Measurements from ENCODE around the gene MBP. TPM values are rescaled to one million over a fixed set of nuclear protein-coding genes. Genes with fewer than 3 reads are reported as not detected.

The MBP gene
- total RNA-seq, 2 experiments from 2014 or later, result 94.7 to 101 TPM

DNA sequence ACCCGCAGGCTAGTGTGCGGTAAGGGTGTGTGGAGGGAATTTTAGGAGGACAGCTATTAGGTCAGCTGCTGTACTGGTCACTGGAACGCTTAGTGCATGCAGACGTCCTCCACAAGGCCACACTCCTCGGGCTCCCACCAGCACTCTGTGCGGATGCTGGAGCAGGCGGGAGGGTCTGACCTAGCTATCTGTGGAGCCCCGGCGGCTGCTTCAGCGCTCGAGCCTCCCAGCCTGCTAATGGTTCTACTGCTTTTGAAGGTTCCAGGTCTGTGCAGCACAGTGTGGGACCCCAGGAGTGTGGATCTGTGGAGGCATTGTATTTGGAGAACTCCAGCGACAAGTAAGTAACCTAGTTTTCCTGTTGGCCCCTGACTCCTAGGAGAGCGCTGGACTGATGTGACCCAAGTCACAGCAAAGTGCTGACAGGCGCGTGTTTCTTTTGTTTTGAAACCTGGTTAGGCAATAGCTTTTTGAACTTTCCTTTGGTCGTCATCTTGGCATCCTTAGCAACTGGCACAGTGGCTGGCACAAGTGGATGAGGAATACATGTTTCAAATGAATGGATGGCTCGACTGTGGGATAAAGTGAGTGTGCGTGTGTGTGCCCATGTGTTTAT, 196.8 kb downstream of the MBP start:
- no peak overlapping the region for H3K4me3 Mint-ChIP-seq
- no peak overlapping the region for H3K27ac Mint-ChIP-seq
- no peaks in the 10 kb centered on the region for H3K9me3 Mint-ChIP-seq (ENCODE audit: low read depth)
- H3K27me3 Mint-ChIP-seq, result no peaks in the 10 kb centered on the region
- ATAC-seq (no peak), DNase-seq (no peak)
- CTCF ChIA-PET, result no interaction called here
- peaks cover 18% of the 10 kb centered on the region for H3K36me3 Mint-ChIP-seq
- H3K4me1 Mint-ChIP-seq, result peaks cover 15% of the 10 kb centered on the region

DNA sequence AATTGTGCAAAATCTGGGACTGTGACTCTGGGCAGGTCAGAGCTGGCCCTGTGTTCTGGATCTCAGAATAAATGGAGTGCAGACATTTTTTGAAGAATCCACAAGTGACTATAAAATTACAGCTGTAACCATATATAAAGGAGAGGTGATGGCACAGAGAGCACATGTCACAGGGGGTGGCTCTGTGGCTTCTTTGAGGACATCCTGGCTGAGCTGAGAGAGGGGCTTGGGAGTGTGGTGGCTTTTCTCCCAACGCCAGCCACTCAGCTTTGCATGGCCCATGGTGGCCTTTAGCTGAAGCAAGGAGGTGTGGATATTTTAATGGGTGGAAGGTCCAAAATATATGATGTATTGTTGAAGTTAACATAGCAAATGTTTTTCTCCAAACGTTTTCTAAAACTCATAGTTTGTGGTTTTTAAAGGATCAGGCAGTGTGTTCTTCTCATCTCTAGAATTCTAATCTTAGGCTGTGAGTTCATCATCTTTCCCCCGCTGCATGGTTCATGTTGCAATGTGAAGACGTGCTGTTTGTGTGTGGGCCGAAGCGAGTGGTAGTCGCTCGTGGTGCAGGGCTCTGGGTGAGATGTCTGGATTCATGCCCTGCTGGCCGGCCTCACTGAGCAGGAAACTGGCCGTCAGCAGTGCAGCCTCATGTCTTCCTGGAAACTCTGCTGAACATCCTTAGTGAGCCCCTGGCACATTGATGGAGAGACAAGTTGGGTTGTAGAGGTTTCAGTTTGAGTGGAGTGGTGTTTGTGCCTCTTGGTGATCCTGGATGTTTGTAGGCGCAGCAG, 200.4 kb downstream of the MBP start:
- peak overlapping the region; percentile 65 for H3K27ac Mint-ChIP-seq
- peaks cover 29% of the 10 kb centered on the region for H3K36me3 Mint-ChIP-seq
- no peak for DNase-seq
- no peaks in the 10 kb centered on the region for H3K9me3 Mint-ChIP-seq (ENCODE audit: low read depth)
- peak; percentile 64 for ATAC-seq
- CTCF ChIA-PET, result interaction anchor here (1.0 to 2.0 kb wide), 5 partner anchors 10 to 130 kb away, joined by 4 to 16 read pairs (median 5); no protein-coding TSS in a partner anchor
- H3K4me3 Mint-ChIP-seq, result no peak overlapping the region
- no peaks in the 10 kb centered on the region for H3K27me3 Mint-ChIP-seq
- peaks cover 25% of the 10 kb centered on the region for H3K4me1 Mint-ChIP-seq

DNA sequence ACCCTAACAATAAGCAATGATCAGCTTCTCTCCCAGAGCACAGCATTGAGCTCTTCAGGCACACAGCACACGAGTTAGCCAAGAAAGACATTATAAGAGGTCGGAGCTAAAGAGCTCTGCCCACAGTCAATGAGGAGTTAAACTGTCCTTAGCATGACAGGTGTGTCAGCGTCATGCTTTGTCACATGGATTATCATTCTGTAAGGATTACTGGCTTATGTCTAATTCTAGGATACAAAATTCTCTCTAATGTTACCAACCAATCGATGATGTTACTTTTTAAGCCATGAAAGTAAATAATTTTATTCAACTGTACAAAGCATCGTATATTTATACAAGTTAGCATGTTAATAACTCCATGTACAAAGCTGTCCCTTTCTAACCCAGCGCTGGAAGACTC, 201.4 kb downstream of the MBP start:
- DNase-seq (no peak), ATAC-seq (no peak)
- CTCF ChIA-PET, result interaction anchor here (1.0 to 2.0 kb wide), 3 partner anchors 9 to 128 kb away, joined by 5 to 16 read pairs (median 8); no protein-coding TSS in a partner anchor
- Mint-ChIP-seq H3K27me3 (no peaks in the 10 kb centered on the region), H3K36me3 (peaks cover 31% of the 10 kb centered on the region), H3K4me1 (peaks cover 25% of the 10 kb centered on the region), H3K9me3 (ENCODE audit: low read depth) (no peaks in the 10 kb centered on the region), H3K27ac (no peak overlapping the region), H3K4me3 (no peak overlapping the region)

Other genes with a start within 250 kb of the MBP start
- not detected for gene GALR1, start 117.1 kb upstream of the MBP start, total RNA-seq

Data from activated CD8-positive, alpha-beta memory T cell treated with anti-CD3 and anti-CD28 coated beads, Interleukin-2, amount 10 ng/mL, durations not matched to agents 7 days and 5 days (primary cell).